Kasumi-1 (cell line): ENCODE results near the gene CST9.
"Not testable (repeated sequence)": the region's sequence is repeated elsewhere in the genome, so short reads cannot be mapped to it uniquely, and the experiment has no call there.

Experiments
- DNase-seq, 2 experiments: peaks; one replicate each; lab custom pipeline; 2025; lab: John Stamatoyannopoulos, UW

CST9 gene

DNA sequence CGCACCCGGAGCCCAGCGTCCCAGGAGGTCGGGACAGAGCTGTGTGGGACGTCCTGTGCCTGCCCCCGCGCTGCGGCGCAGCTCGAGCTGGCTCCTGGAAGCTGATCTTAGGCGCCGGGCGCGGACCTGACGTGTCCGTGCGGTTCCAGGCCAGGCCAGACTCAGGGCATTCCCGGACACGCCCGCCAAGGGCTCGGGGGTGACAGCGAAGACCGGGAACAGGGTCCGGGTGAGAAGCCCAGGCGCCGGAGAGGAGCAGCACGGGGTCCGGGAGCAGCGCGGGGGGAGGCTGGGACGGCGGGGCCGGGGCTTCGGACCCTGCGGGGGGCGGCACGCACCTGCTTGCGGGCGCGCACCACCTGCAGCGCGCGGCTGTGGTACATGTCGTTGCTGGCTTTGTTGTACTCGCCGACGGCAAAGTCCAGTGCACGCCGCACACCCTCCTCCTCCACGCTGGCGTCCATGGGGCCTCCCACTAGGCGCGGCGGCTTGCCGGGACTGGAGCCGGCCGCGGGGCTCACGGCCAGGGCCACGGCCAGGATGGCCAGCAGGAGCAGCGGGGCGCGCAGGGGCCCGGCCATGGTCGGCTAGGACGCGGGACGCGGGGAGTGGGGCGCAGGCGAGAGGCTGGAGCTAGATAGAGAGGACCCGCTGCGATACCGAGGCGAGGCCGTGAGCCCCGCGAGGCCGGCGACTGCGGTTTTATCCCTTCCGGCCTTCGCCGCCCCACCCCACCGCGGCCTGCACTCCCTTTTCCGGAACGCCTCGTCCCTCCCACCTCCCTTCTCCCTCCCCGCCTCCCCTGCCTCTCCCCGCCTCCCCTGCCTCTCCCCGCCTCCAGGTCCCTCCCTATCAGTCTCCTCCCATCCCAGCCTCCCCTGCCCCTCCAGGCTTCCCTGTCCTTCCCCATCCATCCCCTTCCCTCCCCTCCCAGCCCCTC is 31.8 kb upstream of the CST9 start, which contains the start of gene CST3:
Gene CST3, minus strand, starts transcription at position 674 of the 940 bp plus-strand sequence. Its CDS starts 93 bp downstream, at position 581.
- DNase-seq = peak; percentile 91 to 93

DNA sequence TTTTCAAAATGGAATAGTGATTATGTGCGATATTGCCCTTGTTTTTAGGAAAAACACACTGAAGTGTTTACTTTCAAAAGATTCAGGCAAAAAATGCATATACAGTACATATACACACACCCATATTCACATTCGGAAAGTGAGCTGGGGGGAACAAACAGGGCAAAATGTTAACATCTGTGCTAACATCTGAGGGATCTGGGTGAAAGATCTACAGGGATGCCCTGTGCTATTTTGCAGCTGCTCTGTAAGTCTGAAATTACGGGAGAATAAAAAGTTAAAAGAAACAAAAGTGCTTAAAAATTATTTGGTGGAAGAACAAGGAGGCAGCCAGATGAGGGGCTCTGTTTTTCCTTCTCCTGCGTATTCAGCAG is 31.2 kb upstream of the CST9 start:
- peak in 1 of 2 experiments; percentile 18 for DNase-seq

DNA sequence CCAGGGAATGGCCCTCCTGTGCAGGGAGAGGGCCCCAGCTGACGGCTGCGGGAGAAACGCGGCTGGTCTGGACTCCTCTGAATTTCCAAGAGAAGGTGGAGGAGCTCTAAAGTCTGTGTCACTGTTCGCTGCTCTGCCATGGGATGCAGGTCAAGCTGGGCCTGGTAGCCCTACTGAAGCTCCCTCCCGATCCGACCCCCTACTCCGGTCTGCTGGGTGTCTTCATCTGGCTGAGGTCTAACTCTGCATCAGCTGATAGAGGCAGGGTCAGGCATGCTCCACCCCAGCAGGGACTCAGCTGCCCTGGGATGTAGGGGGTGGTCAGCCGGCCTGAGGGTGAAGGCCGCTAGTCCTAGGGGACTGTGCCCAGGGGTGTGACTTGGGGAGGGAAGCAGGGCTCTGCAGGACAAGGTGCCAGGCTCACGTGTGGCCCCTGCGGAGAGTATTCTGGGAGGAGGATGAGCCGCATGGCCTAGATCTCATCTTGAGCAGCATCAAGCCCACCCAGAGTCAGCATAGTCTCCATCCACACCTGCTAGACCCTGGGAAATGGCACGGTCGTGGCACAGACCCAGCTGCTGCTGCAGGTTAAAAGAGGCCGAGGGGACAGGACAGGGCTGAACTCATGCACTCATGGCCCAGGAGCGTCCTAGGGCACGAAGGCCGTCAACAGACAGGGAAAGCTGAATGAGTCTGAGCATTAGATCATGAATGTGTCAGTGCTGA is 30.6 kb upstream of the CST9 start:
- DNase-seq = no peak

DNA sequence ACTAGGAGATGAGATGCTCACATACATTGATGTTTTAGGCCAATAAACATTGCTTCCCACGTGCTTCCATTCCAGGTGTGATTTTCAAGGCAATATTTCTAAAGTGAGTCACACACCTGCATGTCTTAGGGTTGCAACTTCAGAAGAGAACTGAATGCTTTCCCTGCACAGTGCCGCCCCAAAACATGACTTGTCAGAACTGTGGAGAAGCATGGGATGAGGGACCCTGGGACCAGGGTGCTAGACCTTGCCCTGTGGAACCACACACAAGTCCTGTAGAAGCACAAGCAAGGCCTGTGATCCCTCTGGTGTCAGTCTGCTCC is 30.0 kb upstream of the CST9 start:
- not testable (repeated sequence) for DNase-seq

DNA sequence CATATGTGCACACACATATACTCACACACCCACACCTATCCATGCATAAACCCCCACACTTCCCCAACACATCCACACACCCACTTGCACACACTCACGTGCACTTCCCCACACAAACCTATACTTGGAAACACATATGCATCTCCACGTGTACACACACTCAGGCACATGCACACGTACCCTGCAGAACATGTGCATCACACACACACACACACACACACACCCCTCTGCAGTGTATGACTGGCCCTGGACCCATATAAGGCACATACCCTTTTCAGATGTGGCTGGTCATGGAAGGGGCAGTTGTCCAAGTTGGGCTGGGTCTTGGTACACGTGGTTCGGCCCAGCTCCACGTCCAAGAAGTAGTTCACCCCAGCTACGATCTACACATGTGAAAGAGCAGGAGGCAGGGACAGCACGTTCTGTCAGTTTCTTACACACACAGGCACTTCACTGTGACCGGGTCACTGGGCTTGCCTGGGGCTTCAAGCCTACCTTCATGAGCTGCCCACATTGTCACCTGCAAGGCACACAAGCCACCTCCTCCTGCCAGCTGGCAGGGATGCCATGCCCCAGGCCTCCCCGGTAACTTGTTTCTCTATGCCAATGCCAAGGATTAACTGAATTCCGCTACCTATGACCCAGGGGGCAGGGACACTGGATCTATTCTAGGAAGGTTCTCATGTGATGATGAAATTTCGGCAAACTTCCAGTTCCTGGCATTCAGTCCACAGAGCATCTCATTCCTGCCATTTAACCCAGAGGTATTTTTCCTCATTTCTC is 29.5 kb upstream of the CST9 start:
- DNase-seq = no peak

DNA sequence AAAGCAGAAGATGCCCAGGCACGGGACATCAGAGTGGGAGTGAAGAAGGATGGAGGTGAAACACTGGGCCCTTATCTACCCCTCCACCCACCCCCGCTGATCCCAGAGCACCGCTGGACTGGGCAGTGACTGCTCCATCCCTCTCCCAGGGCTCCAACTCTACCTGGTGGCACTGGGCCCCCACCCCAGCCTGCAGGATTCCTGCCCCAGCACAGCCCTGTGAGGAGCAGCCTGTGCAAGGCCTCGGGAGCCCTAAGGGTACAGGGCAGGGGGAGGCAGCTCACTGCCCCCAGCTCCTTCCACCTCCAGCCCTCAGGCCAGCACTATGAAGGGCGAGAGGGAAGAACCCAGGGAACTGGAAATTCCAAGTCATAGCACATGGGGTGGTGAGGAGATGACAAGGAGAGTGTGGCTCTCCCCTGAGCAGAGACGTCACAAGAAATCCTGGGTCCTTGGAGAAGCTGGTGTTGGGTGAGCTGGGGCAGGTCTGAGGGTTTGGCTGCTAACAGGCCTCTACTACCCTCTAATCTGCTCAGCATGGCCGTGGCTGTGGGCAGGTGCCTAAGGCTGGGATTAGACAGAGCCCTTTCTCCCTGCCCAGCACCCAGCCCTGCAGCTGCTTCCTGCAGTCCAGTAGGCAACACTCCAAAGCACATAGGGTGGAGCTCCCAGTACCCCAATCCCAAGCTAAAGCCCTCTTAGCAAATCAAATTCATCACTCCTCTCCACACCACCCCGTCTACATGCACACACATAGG is 28.5 kb upstream of the CST9 start:
- no peak for DNase-seq

DNA sequence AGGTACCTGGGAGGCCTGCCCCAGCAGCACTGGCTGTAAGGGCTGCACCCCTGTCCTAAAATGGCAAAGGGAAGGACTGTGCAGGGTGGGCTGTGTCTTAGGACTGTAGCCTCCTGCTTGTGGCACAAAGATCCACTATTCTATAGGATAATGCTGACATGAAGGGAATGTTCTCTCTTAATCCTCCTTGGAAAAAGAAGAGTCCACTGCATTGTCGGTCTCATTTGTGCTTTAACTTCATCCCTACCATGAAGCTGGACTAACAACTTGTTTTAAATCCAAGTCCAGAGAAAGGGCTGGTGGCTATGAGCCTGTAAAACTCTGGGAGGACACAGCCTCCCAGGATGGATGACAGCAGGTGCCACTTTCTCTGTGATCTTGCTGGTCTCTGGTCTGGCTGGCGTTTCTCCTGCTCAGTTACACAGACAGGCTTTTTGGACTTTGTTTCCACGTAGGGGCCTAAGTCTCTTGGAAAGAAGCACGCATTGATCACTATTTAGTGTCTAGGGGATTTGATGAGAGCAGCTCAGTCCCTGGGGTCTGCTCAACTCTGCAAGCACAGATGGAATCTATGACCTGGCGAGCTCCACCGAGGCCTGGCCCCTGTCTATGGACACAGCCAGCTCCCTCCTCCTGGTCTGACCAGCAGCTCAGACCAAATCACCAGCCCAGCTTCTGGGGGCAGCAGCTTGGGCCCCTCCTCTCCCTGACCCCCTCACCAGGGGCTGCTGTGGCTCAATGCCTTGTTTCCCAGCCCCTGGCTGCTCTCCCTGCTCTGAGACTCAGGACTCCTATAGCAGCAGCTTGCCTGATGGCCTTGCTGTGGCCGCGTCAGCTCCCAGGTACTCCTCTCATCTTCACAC is 27.2 kb upstream of the CST9 start:
- DNase-seq = no peak

DNA sequence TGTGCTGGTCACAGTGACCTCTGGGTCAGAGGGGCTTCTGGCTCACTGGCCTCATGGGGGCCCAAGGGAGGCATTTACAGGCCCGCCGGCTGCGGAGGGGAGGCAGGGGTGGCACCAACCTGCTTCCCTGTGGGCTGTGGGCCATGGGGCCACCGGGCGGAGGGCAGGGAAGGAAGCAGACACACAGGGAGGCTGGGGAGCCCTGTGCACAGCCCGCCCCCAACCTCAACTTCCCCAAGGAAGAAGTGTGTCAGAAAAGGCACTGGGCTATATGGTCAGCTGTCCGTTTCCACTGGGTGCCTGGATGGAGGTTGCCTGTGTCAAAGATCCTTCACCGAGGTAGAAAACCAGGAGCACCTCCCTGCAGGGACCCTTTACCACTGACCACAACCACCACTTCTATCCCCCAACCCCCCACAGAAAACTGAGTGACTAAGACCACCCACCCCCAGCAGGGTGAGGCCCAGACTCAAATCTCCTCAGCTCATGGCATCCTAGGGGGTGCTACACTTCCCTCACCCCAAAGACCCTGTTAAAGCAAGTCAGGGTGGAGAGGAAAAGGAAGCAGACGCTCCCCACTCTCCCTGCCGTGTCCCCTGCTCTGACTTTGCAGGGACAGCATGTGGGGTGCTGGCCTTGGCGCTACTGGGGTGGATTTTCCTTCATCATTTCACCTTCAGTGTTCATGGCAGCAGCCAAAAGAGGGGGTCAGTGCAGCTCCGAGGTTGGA is 26.4 kb upstream of the CST9 start:
- DNase-seq = no peak

DNA sequence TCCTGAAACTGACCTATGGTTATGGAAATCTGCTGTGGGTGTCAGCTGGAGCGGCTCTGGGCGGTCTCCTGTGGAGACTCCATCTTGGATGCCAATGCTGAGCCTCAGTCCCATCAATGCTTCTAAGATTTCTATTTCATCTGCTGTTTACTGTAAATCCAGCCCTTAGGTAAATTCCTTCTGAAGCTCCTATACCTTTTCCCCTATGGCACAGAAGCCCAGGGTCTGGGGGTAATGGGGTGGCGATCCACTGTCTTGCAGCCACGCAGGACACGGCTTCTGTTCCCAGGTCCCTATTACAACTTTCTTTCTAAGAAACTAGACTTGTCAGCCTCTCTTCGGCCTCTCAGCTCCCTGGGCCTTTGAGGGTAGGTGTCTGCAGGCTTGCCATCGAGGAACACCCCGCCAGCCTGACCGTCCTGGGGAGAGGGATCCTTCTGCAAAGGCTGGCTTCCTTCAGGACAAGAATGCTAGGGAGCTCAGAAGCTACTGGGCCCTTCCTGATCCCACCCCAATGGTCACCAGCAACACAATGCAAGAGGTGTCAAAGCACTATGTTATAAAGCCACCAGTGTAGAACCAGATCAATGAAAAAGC is 25.6 kb upstream of the CST9 start:
- DNase-seq = no peak

DNA sequence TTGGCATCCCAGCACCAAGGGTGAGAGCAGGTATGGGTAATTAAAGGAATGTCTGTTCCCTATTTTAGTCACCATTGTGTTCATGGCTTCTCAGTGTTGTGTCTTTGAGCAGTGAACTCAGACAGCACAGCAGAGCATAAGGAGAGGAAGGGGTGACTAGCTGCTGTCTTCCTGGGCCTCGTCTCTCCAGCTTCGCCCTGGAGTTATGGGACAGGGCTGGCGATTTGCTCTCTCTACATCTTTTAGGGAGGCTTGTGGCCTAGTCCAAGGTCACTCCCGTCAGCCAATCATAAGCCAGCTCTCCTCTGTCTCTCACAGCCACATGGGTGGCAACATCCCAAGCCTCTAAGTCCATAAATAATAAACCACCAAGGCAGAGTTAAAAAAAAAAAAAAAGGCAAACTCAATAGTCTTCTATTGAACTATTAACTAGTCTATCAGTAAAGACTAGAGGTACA is 24.7 kb upstream of the CST9 start:
- DNase-seq = no peak

DNA sequence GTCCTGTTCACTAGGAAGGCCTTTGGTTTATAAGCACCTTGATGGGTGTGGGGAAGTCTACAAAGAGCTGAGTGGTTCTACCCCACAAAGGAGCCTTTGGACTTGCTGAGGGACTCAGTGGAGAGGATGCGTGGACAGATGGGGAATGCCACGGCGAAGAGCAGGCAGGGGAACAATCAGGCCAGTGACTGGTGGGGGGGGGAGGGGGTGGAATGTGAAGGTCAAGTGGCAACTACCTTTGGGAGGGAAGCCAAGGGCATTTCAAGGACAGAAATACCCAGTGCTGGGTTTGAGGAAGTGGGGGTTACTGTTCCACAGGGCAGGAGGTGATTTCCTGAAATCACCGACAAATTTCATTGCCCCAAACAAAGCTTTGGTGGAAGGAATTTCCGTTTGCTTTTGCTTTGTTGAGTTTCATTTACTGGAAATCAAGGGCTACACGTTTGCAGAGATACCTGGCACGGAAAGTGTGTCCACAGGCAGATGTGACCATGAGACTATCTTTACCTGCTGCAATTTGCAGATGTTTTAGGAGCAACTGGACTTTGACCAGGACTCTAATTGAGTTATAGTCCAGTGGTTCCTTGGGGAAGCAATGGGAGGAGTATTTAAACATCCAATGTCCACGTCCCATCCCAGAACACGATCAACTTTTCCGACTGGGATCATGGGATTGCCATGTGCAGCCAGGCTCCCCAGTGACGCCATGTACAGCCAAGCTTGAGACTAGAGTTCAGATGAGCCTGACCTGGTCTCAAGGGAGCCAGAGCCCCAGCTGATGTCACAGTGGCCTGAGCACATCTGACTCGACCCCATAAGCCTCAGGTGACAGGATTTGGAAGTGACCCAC is 24.1 kb upstream of the CST9 start:
- no peak for DNase-seq

GRCh38 chr20:23629017-23629541 is 23.4 kb upstream of the CST9 start:
- no peak for DNase-seq

DNA sequence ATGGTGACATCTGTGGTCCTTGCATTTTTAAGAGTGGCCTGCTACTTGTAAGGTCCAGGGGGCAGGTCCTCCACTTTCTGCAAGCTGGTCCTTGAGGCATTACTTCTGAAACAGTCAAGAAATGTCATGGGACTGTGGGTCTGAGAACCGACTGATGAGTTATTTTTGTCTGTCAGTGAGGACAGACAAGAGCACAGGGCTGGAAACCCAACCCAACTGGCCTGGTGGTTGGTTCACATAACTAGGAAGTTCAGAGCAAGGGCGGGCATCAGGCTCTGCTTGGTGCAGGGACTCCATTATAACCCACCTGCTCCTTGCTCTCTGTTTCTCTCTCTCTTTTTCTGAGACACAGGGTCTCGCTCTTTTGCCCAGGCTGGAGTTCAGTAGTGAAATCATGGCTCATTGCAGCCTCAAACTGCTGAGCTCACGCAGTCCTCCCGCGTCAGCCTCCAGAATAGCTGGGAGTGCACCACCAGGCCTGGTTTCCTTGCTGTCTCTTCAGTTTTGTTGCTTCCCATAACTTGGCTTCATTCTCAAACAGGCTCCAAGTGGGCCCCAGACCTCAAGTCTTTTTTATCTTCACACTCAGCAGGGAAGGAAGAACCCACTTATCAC is 22.8 kb upstream of the CST9 start:
- DNase-seq = no peak

DNA sequence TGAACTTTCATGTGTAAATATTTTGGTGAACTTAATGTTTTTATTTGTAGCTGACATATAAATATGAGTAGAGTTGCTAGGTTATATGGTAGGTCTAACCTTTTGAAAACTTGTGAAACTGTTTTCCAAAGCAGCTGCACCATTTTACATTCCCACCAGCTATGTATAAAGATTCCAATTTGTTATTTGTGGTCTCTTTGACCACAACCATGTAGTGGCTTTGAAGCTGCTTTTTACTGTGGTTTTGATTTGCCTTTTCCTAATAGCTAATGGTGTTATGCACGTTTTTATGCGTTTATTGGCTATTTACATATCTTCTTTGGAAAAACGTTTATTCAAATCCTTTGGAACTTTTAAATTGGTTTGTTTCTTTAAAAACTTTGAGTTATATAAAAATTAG is 21.8 kb upstream of the CST9 start:
- no peak for DNase-seq

- no peak for DNase-seq
Observed at GRCh38 chr20:23626040-23626620, 20.4 kb upstream of the CST9 start.

GRCh38 chr20:23625236-23625964 is 19.7 kb upstream of the CST9 start:
- DNase-seq = no peak

DNA sequence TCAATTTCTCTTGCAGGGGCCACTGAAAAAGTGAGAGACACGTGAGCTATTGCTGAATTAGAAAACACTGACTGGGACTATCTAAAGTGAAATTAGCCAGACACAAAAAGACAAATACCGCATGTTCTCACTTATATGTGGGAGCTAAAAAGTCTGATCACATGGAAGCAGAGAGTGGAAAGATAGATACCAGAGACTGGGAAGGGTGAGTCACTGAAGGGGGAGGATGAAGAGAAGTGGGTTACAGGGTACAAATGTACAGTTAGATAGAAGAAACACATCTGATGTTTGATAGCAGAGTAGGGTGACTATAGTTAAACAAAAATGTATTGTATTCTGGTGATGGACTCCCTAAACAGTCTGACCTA is 18.6 kb upstream of the CST9 start:
- DNase-seq = no peak
